ENCODE measurements around the gene KDM4F. TPM values are rescaled to one million over a fixed set of nuclear protein-coding genes. Genes with fewer than 3 reads are reported as not detected.

KDM4F gene
- polyA plus RNA-seq, 2 of the 4 experiments (the other 2 are of a cell fraction) = not detected

GRCh38 chr11:95057959-95058358, 8.7 kb downstream of the KDM4F start:
- Histone ChIP-seq H3K4me1 (no peaks in the 10 kb centered on the region), H3K27ac (no peak overlapping the region), H3K4me2 (no peak overlapping the region), H3K4me3 (no peak overlapping the region), H3K9me3 (no peaks in the 10 kb centered on the region)
- ChIA-PET CTCF (interaction anchor here (0.7 to 0.8 kb wide), 2 partner anchors 10 to 97 kb away, joined by 3 read pairs; no protein-coding TSS in a partner anchor), POLR2A (no interaction called here)
- DNase-seq (ENCODE audit: low read depth in 1 of 2, low spot score in 1 of 2) = no peak
- 70% methylated on average over 8 of the region's 8 CpGs for WGBS (ENCODE audit: missing lambda C conversion rate)
- no peak for ATAC-seq
- no peak for FAIRE-seq
- no peak for TF ChIP-seq BHLHE40 (IDR thresholded peaks at IDR 0.05; ENCODE audit: low read depth, low read length)
- TF ChIP-seq HES2 (IDR thresholded peaks at IDR 0.05) = no peak
- TF ChIP-seq E2F6 (IDR thresholded peaks at IDR 0.05; ENCODE audit: borderline replicate concordance, low read depth) = no peak
- TF ChIP-seq POLR2AphosphoS2 (conservative IDR thresholded peaks at IDR 0.05; ENCODE audit: low read length) = no peak
- no peak for TF ChIP-seq EP300 (IDR thresholded peaks at IDR 0.05)
- TF ChIP-seq CHD4 (IDR thresholded peaks at IDR 0.05; ENCODE audit: borderline replicate concordance) = no peak
- TF ChIP-seq RCOR1 (IDR thresholded peaks at IDR 0.05; ENCODE audit: low read depth, low read length) = no peak
- no peak for TF ChIP-seq ZC3H11A (IDR thresholded peaks at IDR 0.05)
- no peak for TF ChIP-seq NFE2L2 (conservative IDR thresholded peaks at IDR 0.05; ENCODE audit: low read length)
- no peak for TF ChIP-seq PHF8 (IDR thresholded peaks at IDR 0.05; ENCODE audit: borderline replicate concordance, low read depth)
- TF ChIP-seq RAD21 (conservative IDR thresholded peaks at IDR 0.05 in 1 of 2, IDR thresholded peaks at IDR 0.05 in 1 of 2) = no peak
- TF ChIP-seq EHF (CRISPR knock-in tag; IDR thresholded peaks at IDR 0.05) = no peak
- TF ChIP-seq RNF2 (IDR thresholded peaks at IDR 0.05; ENCODE audit: borderline replicate concordance, low read depth) = no peak
- TF ChIP-seq GATA3 (IDR thresholded peaks at IDR 0.05; ENCODE audit: borderline replicate concordance) = no peak
- no peak for TF ChIP-seq REST (IDR thresholded peaks at IDR 0.05)
- no peak for TF ChIP-seq CBX2 (IDR thresholded peaks at IDR 0.05; ENCODE audit: borderline replicate concordance, low read depth)

- no peak for TF ChIP-seq MAFK (IDR thresholded peaks at IDR 0.05; ENCODE audit: partially characterized antibody)
- TF ChIP-seq E2F6 (IDR thresholded peaks at IDR 0.05; ENCODE audit: borderline replicate concordance, low read depth) = no peak
- ATAC-seq (no peak), FAIRE-seq (no peak), DNase-seq (ENCODE audit: low read depth in 1 of 2, low spot score in 1 of 2) (no peak)
- WGBS (ENCODE audit: missing lambda C conversion rate) = 45% methylated on average over 1 of the region's 1 CpG
- H3K4me2 ChIP-seq = no peak overlapping the region
- H3K9me3 ChIP-seq = no peaks in the 10 kb centered on the region
- CTCF ChIA-PET = interaction anchor here (0.7 to 0.8 kb wide), 2 partner anchors 9 to 96 kb away, joined by 3 read pairs; no protein-coding TSS in a partner anchor
- POLR2A ChIA-PET = no interaction called here
- no peaks in the 10 kb centered on the region for H3K4me1 ChIP-seq
- no peak overlapping the region for H3K27ac ChIP-seq
- no peak overlapping the region for H3K4me3 ChIP-seq
These were observed 9.4 kb downstream of the KDM4F start for GRCh38 chr11:95058621-95059020.

- Histone ChIP-seq H3K4me2 (no peak overlapping the region), H3K27ac (no peak overlapping the region), H3K4me1 (no peaks in the 10 kb centered on the region), H3K4me3 (no peak overlapping the region), H3K9me3 (no peaks in the 10 kb centered on the region)
- TF ChIP-seq CHD2 (IDR thresholded peaks at IDR 0.05; ENCODE audit: low read length, partially characterized antibody) (no peak), E2F6 (IDR thresholded peaks at IDR 0.05; ENCODE audit: borderline replicate concordance, low read depth) (no peak), PBX3 (IDR thresholded peaks at IDR 0.05) (no peak)
- FAIRE-seq = no peak
- ChIA-PET POLR2A (no interaction called here), CTCF (no interaction called here)
- DNase-seq (ENCODE audit: low read depth in 1 of 2, low spot score in 1 of 2) = no peak
- no peak for ATAC-seq
- WGBS (ENCODE audit: missing lambda C conversion rate) = 52% methylated on average over 6 of the region's 6 CpGs
These were observed 9.8 kb downstream of the KDM4F start for GRCh38 chr11:95059046-95059445.

Data from A549 (cell line).